ENCODE data around the gene USH1C.

DNA sequence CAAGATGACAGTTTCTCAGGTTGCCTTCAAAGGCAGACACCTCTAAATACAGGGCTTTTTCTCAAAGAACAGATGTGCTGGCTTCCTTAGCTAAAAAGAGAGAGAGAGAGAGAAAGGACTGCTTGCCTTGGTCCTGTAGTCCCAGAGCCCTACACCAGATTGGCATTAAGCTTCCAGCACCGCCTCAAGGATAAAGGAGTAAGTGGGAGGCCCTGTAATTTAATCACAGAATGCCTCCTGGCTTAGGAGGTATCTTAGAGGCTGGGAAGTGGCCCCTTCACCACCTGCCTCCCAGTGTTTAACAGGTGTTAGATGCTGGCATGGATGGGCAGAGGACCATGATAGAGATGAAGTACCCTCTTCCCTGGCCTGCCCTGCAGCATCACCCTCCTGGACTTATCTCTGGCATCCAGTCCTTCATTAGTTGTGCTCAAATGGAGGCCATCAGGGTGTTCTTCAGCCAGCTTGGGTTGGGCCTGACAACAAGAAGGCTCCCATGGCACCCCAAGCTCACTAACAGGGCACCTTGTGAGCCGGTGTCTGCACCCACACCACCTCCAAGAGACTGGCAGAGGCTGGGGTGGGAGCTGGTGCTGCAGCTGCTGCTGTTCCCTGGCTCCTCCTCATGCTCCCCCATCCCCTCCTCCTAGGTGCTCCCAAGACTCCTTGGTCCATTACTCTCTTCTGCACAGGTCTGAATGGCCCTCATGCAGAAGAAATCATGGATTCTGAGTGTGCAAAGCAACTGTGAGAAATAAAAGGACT lies 100.1 kb downstream of the USH1C start:
- TF ChIP-seq, protein P1, sequence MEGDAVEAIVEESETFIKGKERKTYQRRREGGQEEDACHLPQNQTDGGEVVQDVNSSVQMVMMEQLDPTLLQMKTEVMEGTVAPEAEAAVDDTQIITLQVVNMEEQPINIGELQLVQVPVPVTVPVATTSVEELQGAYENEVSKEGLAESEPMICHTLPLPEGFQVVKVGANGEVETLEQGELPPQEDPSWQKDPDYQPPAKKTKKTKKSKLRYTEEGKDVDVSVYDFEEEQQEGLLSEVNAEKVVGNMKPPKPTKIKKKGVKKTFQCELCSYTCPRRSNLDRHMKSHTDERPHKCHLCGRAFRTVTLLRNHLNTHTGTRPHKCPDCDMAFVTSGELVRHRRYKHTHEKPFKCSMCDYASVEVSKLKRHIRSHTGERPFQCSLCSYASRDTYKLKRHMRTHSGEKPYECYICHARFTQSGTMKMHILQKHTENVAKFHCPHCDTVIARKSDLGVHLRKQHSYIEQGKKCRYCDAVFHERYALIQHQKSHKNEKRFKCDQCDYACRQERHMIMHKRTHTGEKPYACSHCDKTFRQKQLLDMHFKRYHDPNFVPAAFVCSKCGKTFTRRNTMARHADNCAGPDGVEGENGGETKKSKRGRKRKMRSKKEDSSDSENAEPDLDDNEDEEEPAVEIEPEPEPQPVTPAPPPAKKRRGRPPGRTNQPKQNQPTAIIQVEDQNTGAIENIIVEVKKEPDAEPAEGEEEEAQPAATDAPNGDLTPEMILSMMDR (conservative IDR thresholded peaks at IDR 0.05): no peak
- no peak for TF ChIP-seq ZFX (IDR thresholded peaks at IDR 0.05)

Measured in C4-2B (cell line).